Uterus (tissue), 4 donors: ENCODE results near the gene PPM1G. TPM values are rescaled to one million over a fixed set of nuclear protein-coding genes. Genes with fewer than 3 reads are reported as not detected.
A peak's percentile ranks its signal among the peaks of the same experiment; 100 is the strongest.

Experiments
- DNase-seq, 2 donors: peaks; one replicate each; pipeline ENCODE4 v3.0.0-alpha.2; 2019 to 2020
- H3K27ac ChIP-seq, 2 donors: fragments of 200-600 bp; sonication (generic); 1 replicate in 1 of 2; 2 replicates in 1 of 2; pipeline ENCODE4 v1.5.1; 2016 to 2018
- H3K27me3 ChIP-seq, 2 donors: fragments of 200-600 bp; sonication (generic); one replicate each; pipeline ENCODE4 v1.5.1; 2018 to 2019; ENCODE audit warnings: control low read depth in 1 of 2
- H3K36me3 ChIP-seq, 2 donors: fragments of 200-600 bp; sonication (generic); one replicate each; pipeline ENCODE4 v1.5.1; 2019; ENCODE audit warnings: control low read depth in 1 of 2
- H3K4me1 ChIP-seq, 2 donors: fragments of 200-600 bp; sonication (generic); one replicate each; pipeline ENCODE4 v1.5.1; 2018 to 2019; ENCODE audit warnings: control low read depth in 1 of 2
- H3K4me3 ChIP-seq, 2 donors: fragments of 200-600 bp; sonication (generic); 1 replicate in 1 of 2; 2 replicates in 1 of 2; pipeline ENCODE4 v1.5.1; 2018 to 2019; ENCODE audit warnings: mild to moderate bottlenecking in 1 of 2
- H3K9me3 ChIP-seq, 2 donors: fragments of 200-600 bp; sonication (generic); one replicate each; pipeline ENCODE4 v1.5.1; 2019; ENCODE audit warnings: control low read depth in 1 of 2
- POLR2A ChIP-seq, 2 donors: fragments of 450-650 bp; IDR thresholded peaks; one replicate each; pipeline ENCODE4 v1.6.1; 2016; ENCODE audit warnings: antibody characterized with exemption in 2 of 2, mild to moderate bottlenecking in 1 of 2, moderate library complexity in 1 of 2
- intact Hi-C: fragments of 100-400 bp; cut with DNase I; formaldehyde crosslinking; loops from one replicate; pipeline ENCODE4 v1.15.1; 2023; ENCODE audit warnings: low total_unique reads
- total RNA-seq, 4 donors: library from RNA; depleted of rRNA in 3 of 4; stranded (reverse); fragments of >200 nt in 3 of 4; gene quantifications; one replicate each; pipeline versions ENCODE4 v1.1.0 to v1.2.4, GENCODE V29; 2014 to 2023
- TF ChIP-seq, protein P1 (sequence below), 4 experiments: fragments of 200-600 bp in 2 of 4; fragments of 450-650 bp in 2 of 4; sonication (generic) in 2 of 4; IDR thresholded peaks; one replicate each; pipeline ENCODE4 v1.5.1; 2016 to 2019; ENCODE audit warnings: antibody characterized with exemption in 4 of 4, mild to moderate bottlenecking in 2 of 4, moderate library complexity in 1 of 4
- donor health status: DM: yes; HTN: yes; CAD: no.

PPM1G gene
- total RNA-seq, 4 donors from 2014 or later = 15.9 to 54.1 (median 42.2) TPM

DNA sequence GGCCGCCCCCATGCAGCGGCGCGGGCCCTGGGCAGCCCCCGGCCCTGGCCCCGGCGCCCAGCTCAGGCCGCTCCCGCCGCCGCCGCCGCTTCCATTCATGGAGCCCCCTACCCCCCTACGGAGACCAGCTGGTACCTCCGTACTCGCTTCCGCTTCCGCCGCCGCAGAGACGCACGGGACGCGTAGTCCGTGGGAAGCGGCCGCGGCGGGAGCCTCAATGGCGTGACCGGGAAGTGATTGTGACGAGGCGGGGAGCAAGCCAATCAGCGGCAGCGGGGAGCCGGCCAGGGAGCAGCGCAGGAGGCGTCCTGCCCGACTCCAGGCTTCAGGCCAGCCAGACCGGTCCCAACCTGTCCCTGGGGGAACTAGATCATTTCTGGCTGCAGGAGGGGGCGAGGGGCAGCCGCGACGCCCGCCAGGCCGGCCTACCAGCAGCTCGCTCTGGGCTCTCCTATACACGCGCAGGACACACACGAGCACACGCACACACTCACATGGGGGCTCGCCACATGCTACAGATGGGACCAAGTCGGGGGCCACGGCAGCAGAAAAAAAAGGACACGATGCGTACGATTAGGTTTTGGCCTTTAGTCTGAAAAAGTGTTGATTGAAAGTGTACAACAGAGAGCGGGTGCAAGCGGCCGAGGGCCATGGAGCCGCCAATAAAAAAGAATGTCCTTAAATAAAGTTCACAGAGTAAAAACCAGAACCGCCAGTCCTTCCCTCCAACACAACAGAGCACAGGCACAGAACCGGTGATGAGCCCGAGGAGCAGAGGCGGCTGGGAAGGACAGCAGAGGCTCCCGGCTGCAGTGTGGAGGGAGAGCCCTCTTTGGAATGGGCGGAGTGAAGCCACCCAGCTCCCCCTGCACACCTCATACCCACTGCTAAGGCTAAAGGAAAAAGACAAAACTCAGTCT lies 28.5 kb downstream of the PPM1G start, which contains the start of gene ZNF513:
TSS of gene ZNF513 (minus strand) at position 109 of the 920 bp plus-strand sequence. CDS start 208 bp downstream, outside the sequence.
- Histone ChIP-seq H3K4me1 (no peaks in the 10 kb centered on the region), H3K27me3 (no peaks in the 10 kb centered on the region), H3K4me3 (peak within 1 kb of the TSS; percentile 55 to 71), H3K9me3 (no peaks in the 10 kb centered on the region), H3K36me3 (no peaks in the 10 kb centered on the region), H3K27ac (peak within 1 kb of the TSS; percentile 82 to 90)
- peak; percentile 22 to 61 for TF ChIP-seq POLR2A (IDR thresholded peaks at IDR 0.05)
- TF ChIP-seq, protein P1, sequence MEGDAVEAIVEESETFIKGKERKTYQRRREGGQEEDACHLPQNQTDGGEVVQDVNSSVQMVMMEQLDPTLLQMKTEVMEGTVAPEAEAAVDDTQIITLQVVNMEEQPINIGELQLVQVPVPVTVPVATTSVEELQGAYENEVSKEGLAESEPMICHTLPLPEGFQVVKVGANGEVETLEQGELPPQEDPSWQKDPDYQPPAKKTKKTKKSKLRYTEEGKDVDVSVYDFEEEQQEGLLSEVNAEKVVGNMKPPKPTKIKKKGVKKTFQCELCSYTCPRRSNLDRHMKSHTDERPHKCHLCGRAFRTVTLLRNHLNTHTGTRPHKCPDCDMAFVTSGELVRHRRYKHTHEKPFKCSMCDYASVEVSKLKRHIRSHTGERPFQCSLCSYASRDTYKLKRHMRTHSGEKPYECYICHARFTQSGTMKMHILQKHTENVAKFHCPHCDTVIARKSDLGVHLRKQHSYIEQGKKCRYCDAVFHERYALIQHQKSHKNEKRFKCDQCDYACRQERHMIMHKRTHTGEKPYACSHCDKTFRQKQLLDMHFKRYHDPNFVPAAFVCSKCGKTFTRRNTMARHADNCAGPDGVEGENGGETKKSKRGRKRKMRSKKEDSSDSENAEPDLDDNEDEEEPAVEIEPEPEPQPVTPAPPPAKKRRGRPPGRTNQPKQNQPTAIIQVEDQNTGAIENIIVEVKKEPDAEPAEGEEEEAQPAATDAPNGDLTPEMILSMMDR (IDR thresholded peaks at IDR 0.05) = peak in 1 of 4 experiments; percentile 8
- DNase-seq = peak; percentile 94 to 96
- intact Hi-C loops = no loop called here

- H3K27ac ChIP-seq = peak overlapping the region; percentile 82 to 90
- intact Hi-C loops = no loop called here
- H3K27me3 ChIP-seq = no peaks in the 10 kb centered on the region
- no peaks in the 10 kb centered on the region for H3K4me1 ChIP-seq
- TF ChIP-seq POLR2A (IDR thresholded peaks at IDR 0.05) = no peak
- TF ChIP-seq, protein P1 (IDR thresholded peaks at IDR 0.05) = no peak
- no peaks in the 10 kb centered on the region for H3K36me3 ChIP-seq
- peak; percentile 70 to 75 for DNase-seq
- H3K4me3 ChIP-seq = peak overlapping the region; percentile 55 to 71
- H3K9me3 ChIP-seq = no peaks in the 10 kb centered on the region
Measured at GRCh38 chr2:27379836-27380625, 29.4 kb downstream of the PPM1G start.

- Histone ChIP-seq H3K9me3 (no peaks in the 10 kb centered on the region), H3K4me1 (no peaks in the 10 kb centered on the region), H3K36me3 (no peaks in the 10 kb centered on the region), H3K27ac (peak overlapping the region in 1 of 2 donors; percentile 82), H3K27me3 (no peaks in the 10 kb centered on the region), H3K4me3 (peak overlapping the region in 1 of 2 donors; percentile 71)
- no peak for TF ChIP-seq POLR2A (IDR thresholded peaks at IDR 0.05)
- TF ChIP-seq, protein P1 (IDR thresholded peaks at IDR 0.05) = no peak
- no peak for DNase-seq
- intact Hi-C loops = no loop called here
Measured at GRCh38 chr2:27379383-27379835, 30.0 kb downstream of the PPM1G start.

- intact Hi-C loops = no loop called here
- Histone ChIP-seq H3K4me1 (no peaks in the 10 kb centered on the region), H3K4me3 (no peak overlapping the region), H3K36me3 (no peaks in the 10 kb centered on the region), H3K27me3 (no peaks in the 10 kb centered on the region), H3K27ac (no peak overlapping the region), H3K9me3 (no peaks in the 10 kb centered on the region)
- no peak for DNase-seq
- no peak for TF ChIP-seq POLR2A (IDR thresholded peaks at IDR 0.05)
- TF ChIP-seq, protein P1 (IDR thresholded peaks at IDR 0.05) = no peak
Measured at GRCh38 chr2:27378809-27379290, 30.5 kb downstream of the PPM1G start.
